ENCODE measurements around the gene TNFSF9.

- TF ChIP-seq, protein P1, sequence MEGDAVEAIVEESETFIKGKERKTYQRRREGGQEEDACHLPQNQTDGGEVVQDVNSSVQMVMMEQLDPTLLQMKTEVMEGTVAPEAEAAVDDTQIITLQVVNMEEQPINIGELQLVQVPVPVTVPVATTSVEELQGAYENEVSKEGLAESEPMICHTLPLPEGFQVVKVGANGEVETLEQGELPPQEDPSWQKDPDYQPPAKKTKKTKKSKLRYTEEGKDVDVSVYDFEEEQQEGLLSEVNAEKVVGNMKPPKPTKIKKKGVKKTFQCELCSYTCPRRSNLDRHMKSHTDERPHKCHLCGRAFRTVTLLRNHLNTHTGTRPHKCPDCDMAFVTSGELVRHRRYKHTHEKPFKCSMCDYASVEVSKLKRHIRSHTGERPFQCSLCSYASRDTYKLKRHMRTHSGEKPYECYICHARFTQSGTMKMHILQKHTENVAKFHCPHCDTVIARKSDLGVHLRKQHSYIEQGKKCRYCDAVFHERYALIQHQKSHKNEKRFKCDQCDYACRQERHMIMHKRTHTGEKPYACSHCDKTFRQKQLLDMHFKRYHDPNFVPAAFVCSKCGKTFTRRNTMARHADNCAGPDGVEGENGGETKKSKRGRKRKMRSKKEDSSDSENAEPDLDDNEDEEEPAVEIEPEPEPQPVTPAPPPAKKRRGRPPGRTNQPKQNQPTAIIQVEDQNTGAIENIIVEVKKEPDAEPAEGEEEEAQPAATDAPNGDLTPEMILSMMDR (IDR thresholded peaks at IDR 0.05), result no peak
- TF ChIP-seq POLR2A (IDR thresholded peaks at IDR 0.05), result no peak
These were observed 39.9 kb downstream of the TNFSF9 start for GRCh38 chr19:6570764-6571163.
